Endothelial cell of umbilical vein (primary cell): ENCODE data around the gene SCTR. TPM values are rescaled to one million over a fixed set of nuclear protein-coding genes. Genes with fewer than 3 reads are reported as not detected.

ENCODE experiments used
- BruUV-seq: library from RNA; stranded (reverse); fragments of 400-500 nt; replicated peaks from 2 replicates; lab custom pipeline; 2021; lab: Mats Ljungman, UMichigan
- CTCF ChIA-PET: fragments of 300-600, 350-600 bp; sonication (Branson Sonifier 250); formaldehyde crosslinking; loops from one replicate; lab custom pipeline; 2021; ENCODE audit warnings: antibody characterized with exemption, inconsistent platforms; lab: Charles Lee
- POLR2A ChIA-PET: fragments of 300-600, 350-600 bp; sonication (Branson Sonifier 250); formaldehyde crosslinking; loops from one replicate; lab custom pipeline; 2021; ENCODE audit warnings: antibody characterized with exemption, inconsistent platforms; lab: Charles Lee
- DNase-seq: peaks from one replicate; pipeline ENCODE4 v3.0.0-alpha.2; 2011; ENCODE audit warnings: low read depth, low spot score
- FAIRE-seq: peaks from 2 replicates; lab custom pipeline; 2011; peaks lifted over from hg19 to GRCh38; lab: Jason Lieb, UNC
- H2AFZ ChIP-seq: 2 replicates; pipeline ENCODE4 v1.6.0; 2012; ENCODE audit warnings: low read depth, low read length, control low read depth, inconsistent platforms
- H3K27ac ChIP-seq: 2 replicates; pipeline ENCODE4 v1.5.1; 2011; ENCODE audit warnings: low read depth, mild to moderate bottlenecking, control low read depth, low read length, moderate library complexity; ENCODE audit not compliant: insufficient read depth
- H3K27me3 ChIP-seq, 2 experiments: 2 replicates each; pipeline versions ENCODE4 v1.6.0 to v1.6.1; 2011; ENCODE audit warnings: low read length in 2 of 2, mixed read lengths in 1 of 2; ENCODE audit not compliant: control insufficient read depth in 2 of 2, insufficient read depth in 2 of 2
- H3K36me3 ChIP-seq, 2 experiments: 2 replicates in 1 of 2; 3 replicates in 1 of 2; pipeline ENCODE4 v1.5.1; 2011; ENCODE audit warnings: low read length in 2 of 2, mild to moderate bottlenecking in 1 of 2, moderate library complexity in 1 of 2; ENCODE audit not compliant: control insufficient read depth in 2 of 2, insufficient read depth in 2 of 2; ENCODE audit errors: extremely low read depth in 1 of 2
- H3K4me1 ChIP-seq: 3 replicates; pipeline ENCODE4 v1.5.1; 2011; ENCODE audit warnings: mild to moderate bottlenecking, low read length; ENCODE audit not compliant: control insufficient read depth, insufficient read depth; ENCODE audit errors: extremely low read depth
- H3K4me2 ChIP-seq: 2 replicates; pipeline ENCODE4 v1.6.1; 2011; ENCODE audit warnings: low read length, control low read depth, mixed read lengths; ENCODE audit not compliant: insufficient read depth
- H3K4me3 ChIP-seq, 3 experiments: fragments of 200-600 bp in 1 of 3; sonication (generic), shearing (Covaris generic) in 1 of 3; replicated peaks in 1 of 3; 2 replicates each; pipeline ENCODE4 v1.5.1; 2011 to 2016; ENCODE audit warnings: control low read depth in 3 of 3, low read length in 3 of 3, mild to moderate bottlenecking in 2 of 3, inconsistent platforms in 1 of 3, low read depth in 1 of 3, moderate library complexity in 1 of 3; ENCODE audit not compliant: insufficient read depth in 1 of 3
- H3K79me2 ChIP-seq: 2 replicates; pipeline ENCODE4 v1.6.0; 2012; ENCODE audit warnings: low read length, inconsistent platforms; ENCODE audit not compliant: control insufficient read depth, insufficient read depth
- H3K9ac ChIP-seq: replicated peaks from 2 replicates; pipeline ENCODE3; 2011; ENCODE audit warnings: low read length, control low read depth; ENCODE audit not compliant: insufficient read depth; ENCODE audit errors: extremely low read depth
- H3K9me1 ChIP-seq: replicated peaks from 3 replicates; pipeline ENCODE4 v1.6.0; 2011; ENCODE audit warnings: mild to moderate bottlenecking, low read length; ENCODE audit not compliant: control insufficient read depth, insufficient read depth; ENCODE audit errors: extremely low read depth
- H3K9me3 ChIP-seq: replicated peaks from 2 replicates; pipeline ENCODE4 v1.5.1; 2012; ENCODE audit warnings: low read length, inconsistent platforms; ENCODE audit not compliant: control insufficient read depth, insufficient read depth
- H4K20me1 ChIP-seq: replicated peaks from 2 replicates; pipeline ENCODE3; 2011; ENCODE audit warnings: mild to moderate bottlenecking, low read length; ENCODE audit not compliant: control insufficient read depth, insufficient read depth; ENCODE audit errors: extremely low read depth
- CTCF ChIP-seq, 2 donors: IDR thresholded peaks; 1 replicate in 1 of 2; 2 replicates in 1 of 2; pipeline ENCODE4 v1.5.1; 2011; ENCODE audit warnings: low read length in 2 of 2, mild to moderate bottlenecking in 2 of 2, moderate library complexity in 2 of 2, control low read depth in 1 of 2, inconsistent platforms in 1 of 2, low read depth in 1 of 2; ENCODE audit not compliant: insufficient read depth in 1 of 2; ENCODE audit errors: extremely low read depth in 1 of 2
- EZH2 ChIP-seq: IDR thresholded peaks from 2 replicates; pipeline ENCODE4 v1.6.1; 2012; ENCODE audit warnings: borderline replicate concordance, low read depth, mild to moderate bottlenecking, moderate library complexity, low read length, inconsistent platforms; ENCODE audit not compliant: severe bottlenecking
- FOS ChIP-seq: IDR thresholded peaks from 2 replicates; pipeline ENCODE4 v1.6.1; 2011; ENCODE audit warnings: mild to moderate bottlenecking, low read length, moderate library complexity, borderline replicate concordance; ENCODE audit not compliant: insufficient read depth
- GATA2 ChIP-seq: IDR thresholded peaks from 2 replicates; pipeline ENCODE4 v1.7.0; 2011; ENCODE audit warnings: low read depth, mild to moderate bottlenecking, moderate library complexity, mixed read lengths, low read length; ENCODE audit not compliant: insufficient read length, insufficient read depth
- JUN ChIP-seq: IDR thresholded peaks from 2 replicates; pipeline ENCODE4 v1.6.1; 2011; ENCODE audit warnings: borderline replicate concordance, low read depth; ENCODE audit not compliant: insufficient read length, insufficient read depth
- MAX ChIP-seq: IDR thresholded peaks from 2 replicates; pipeline ENCODE4 v1.6.1; 2011; ENCODE audit not compliant: insufficient read depth, insufficient read length
- MYC ChIP-seq: IDR thresholded peaks from one replicate; pipeline ENCODE4 v1.6.1; 2011; ENCODE audit warnings: mild to moderate bottlenecking, low read depth, low read length
- POLR2A ChIP-seq: IDR thresholded peaks from 2 replicates; pipeline ENCODE4 v1.6.1; 2012; ENCODE audit warnings: low read depth, mild to moderate bottlenecking, control low read depth, low read length
- POLR2AphosphoS5 ChIP-seq: IDR thresholded peaks from 2 replicates; pipeline ENCODE4 v1.6.1; 2012; ENCODE audit warnings: low read depth, mild to moderate bottlenecking, control low read depth, low read length, moderate library complexity; ENCODE audit not compliant: insufficient read depth
- dilution Hi-C: fragments of 300-500 bp; cut with MboI; formaldehyde crosslinking; loops from one replicate; pipeline ENCODE4 v1.15.0; 2019; ENCODE audit warnings: low sequenced_read_pairs; ENCODE audit not compliant: extremely low pct_ligation_motif_present
- intact Hi-C: fragments of 100-400 bp; cut with micrococcal nuclease; formaldehyde crosslinking; loops from one replicate; pipeline ENCODE4 v1.10.0; 2022
- polyA plus RNA-seq, 4 experiments: library from polyadenylated mRNA; depleted of rRNA in 3 of 4; stranded (reverse) in 3 of 4; unstranded in 1 of 4; fragments of >200 nt; gene quantifications; 2 replicates each; pipeline versions ENCODE4 v1.2.1 to v1.2.3, GENCODE V29; 2011 to 2012; ENCODE audit warnings: missing spikeins in 1 of 4
- total RNA-seq: library from RNA; stranded (reverse); gene quantifications from 2 replicates; pipeline ENCODE4 v1.2.3, GENCODE V29; 2021

Gene SCTR
- total and polyA plus RNA-seq, 2 donors (not counting 3 experiments of a cell fraction or from before 2014, with no cell fraction given) = not detected

DNA sequence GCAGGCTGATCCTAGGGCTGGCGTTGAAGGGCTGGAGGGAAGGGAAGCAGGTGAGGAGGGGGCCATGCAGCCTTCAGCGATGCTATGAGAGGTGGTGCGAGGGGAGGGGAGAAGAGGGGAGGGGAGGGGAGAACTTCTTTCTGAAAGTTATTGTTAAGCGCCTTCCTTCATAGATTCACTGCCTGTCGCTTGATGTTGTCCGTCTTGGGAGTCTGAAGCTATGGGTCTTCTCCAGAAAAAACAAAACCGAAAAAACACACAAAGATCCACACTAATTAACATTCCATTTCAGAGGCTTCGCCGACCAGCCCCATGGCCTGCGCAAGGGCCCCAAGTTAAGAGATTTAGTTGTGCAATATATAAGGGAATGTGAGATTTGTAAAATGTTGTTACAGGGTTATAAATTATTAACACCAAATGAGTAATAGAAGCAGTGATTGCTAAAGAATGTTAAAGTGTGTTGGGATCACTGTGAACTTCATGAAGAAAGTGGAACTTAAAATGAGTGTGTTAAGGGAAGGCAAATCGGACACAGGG lies 20.7 kb upstream of the SCTR start:
- Histone ChIP-seq H3K4me3 (no peak overlapping the region), H3K36me3 (no peaks in the 10 kb centered on the region), H3K9me1 (no peaks in the 10 kb centered on the region), H3K79me2 (no peaks in the 10 kb centered on the region), H2AFZ (peak overlapping the region; percentile 96), H3K9me3 (no peaks in the 10 kb centered on the region), H4K20me1 (no peaks in the 10 kb centered on the region), H3K4me1 (peaks cover 4% of the 10 kb centered on the region), H3K27me3 (peaks cover 10 to 22% of the 10 kb centered on the region in 2 experiments), H3K4me2 (peak overlapping the region; percentile 77), H3K27ac (no peak overlapping the region), H3K9ac (peak overlapping the region; percentile 74)
- dilution Hi-C loops (no loop called here), intact Hi-C loops (no loop called here)
- no peak for DNase-seq
- POLR2A ChIA-PET = no interaction called here
- TF ChIP-seq POLR2A = no peak
- TF ChIP-seq POLR2AphosphoS5 = no peak
- no peak for TF ChIP-seq GATA2
- TF ChIP-seq JUN = no peak
- TF ChIP-seq FOS = no peak
- TF ChIP-seq MAX = no peak
- no peak for TF ChIP-seq CTCF (IDR thresholded peaks at IDR 0.05; ENCODE audit: extremely low read depth in 1 of 2, insufficient read depth in 1 of 2, low read depth in 1 of 2, low read length in 2 of 2)
- no peak for TF ChIP-seq MYC
- no peak for TF ChIP-seq EZH2
- CTCF ChIA-PET = no interaction called here
- no TSS peak for BruUV-seq
- FAIRE-seq = no peak
